ENCODE results near the gene MFSD12.

MFSD12 gene

DNA sequence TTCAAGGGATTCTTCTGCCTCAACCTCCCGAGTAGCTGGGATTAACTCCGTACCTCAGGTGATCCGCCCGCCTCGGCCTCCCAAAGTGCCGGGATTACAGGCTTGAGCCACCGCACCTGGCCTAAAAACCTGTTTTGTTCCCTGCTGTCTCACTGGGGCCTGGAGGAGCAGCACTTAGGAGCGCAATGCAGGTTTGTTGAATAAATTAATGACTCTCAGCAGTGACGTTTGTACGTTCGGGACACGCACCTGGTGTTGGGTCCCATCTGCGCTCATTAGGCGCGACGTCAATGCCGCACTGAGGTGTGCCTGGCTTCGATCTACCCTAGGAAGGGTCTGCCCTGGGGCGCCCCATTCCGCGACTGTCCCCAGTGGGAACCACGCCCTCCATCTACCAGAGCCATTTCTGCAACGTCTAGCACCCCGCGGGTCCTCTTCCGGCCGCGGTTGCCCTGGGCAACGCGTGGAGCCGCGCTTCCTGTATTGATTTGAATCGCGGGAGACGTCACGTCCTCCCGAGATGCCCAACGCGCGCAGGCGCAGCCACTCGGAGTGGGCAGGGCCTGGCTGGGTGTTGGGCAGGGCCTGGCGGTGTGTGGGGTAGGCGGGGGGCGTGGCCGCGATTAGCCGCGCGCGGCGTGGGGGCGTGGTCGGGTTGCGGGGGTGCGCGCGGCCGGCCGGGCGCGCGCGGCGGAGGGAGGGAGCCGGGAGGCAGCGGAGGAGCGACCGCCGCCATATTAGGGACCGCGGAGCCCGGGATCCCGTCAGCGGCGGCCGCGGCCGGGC is 51.6 kb downstream of the MFSD12 start, which contains the start of gene FZR1:
TSS of gene FZR1 (plus strand) at position 714 of the 786 bp plus-strand sequence. CDS start 16,679 bp downstream, outside the sequence.
- peak; percentile 100 for DNase-seq

DNA sequence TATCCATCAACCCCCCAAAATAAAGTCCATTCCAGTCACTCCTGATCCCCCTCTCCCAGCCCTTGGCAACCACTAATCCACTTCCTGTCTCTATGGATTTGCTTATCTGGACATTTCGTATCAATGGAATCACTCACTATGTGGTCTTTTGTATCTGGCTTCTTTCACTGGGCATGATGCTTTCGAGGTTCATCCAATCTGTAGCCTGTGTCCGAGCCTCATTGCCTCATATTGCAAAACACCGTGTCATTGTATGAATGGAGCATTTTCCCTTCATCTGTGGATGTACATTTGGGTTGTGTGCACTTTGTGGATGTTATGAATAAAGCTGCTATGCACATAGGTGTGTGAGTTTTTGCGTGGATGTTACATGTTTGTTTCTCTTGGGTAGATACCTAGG is 52.7 kb downstream of the MFSD12 start:
- peak in 1 of 3 experiments; percentile 38 for DNase-seq

GRCh38 chr19:3503036-3503572 is 54.3 kb downstream of the MFSD12 start:
- no peak for DNase-seq

GRCh38 chr19:3501780-3502179 is 55.6 kb downstream of the MFSD12 start:
- no peak for DNase-seq

DNA sequence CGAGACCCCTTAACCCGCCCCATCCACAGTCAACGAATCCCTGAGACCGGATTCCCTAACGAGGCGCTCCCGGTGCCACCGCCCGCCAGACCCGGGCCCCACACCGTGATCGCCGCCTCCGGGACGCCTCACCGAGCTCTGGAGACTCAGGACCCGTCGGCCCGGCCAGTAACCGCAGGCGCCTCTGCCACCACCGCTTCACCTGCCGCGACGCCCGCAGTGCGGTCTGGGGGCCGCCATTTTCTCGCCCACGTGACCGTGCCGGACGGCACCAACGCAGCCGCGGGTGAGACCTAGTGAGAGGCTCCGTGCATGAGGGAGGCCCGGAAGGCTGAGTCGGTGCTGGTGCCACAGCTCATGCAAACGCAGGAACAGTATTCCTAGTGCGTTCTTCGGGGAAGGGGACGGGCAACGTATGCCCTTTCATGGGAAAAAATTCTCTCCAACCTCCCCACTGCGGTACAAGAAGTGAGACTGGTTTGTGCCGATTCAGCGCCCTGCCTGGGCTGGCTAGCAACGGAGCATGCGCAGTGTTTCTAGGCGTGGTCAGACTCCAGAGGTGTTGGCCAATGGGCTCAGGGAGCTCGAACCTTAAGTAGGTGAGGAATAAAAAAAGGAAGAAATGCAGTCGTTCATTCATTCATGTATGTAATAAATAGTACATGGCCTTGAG is 56.8 kb downstream of the MFSD12 start, which contains the start of gene DOHH:
TSS of gene DOHH (minus strand) at position 246 of the 673 bp plus-strand sequence. CDS start 3,860 bp downstream, outside the sequence.
- DNase-seq = peak; percentile 98 to 99 (median 99)

GRCh38 chr19:3499738-3500428 is 57.5 kb downstream of the MFSD12 start:
- DNase-seq = peak in 1 of 3 experiments; percentile 51

GRCh38 chr19:3497757-3498520 is 59.4 kb downstream of the MFSD12 start:
- DNase-seq = no peak

GRCh38 chr19:3496392-3497273 is 60.8 kb downstream of the MFSD12 start:
- DNase-seq = no peak

GRCh38 chr19:3494559-3494958 is 62.8 kb downstream of the MFSD12 start:
- DNase-seq = no peak

Data from NCI-H1417 (cell line).